ENCODE measurements around the gene PRKCA. TPM values are rescaled to one million over a fixed set of nuclear protein-coding genes. Genes with fewer than 3 reads are reported as not detected.

Gene PRKCA
- total and polyA plus RNA-seq, 9 of the 15 experiments (the other 6 are each of a cell fraction or from before 2014, with no cell fraction given), result 3.2 to 33.0 (median 17.8) TPM

GRCh38 chr17:66525338-66525737 is 222.9 kb downstream of the PRKCA start:
- POLR2A ChIA-PET, result no interaction called here
- Histone ChIP-seq H3K36me3 (ENCODE audit: control insufficient read depth, insufficient read depth, low read length) (no peaks in the 10 kb centered on the region; the same call in 2 of the 3 replicates), H3K27ac (ENCODE audit: extremely low read depth, low read depth, low read length) (no peak overlapping the region), H3K9ac (ENCODE audit: insufficient read depth in 1 of 2, low read depth in 2 of 2, low read length in 2 of 2) (no peak overlapping the region), H2AFZ (ENCODE audit: low read depth, low read length) (no peak overlapping the region), H3K79me2 (ENCODE audit: control insufficient read depth, insufficient read depth, low read length) (0 out of 3 replicates have a peak, but pooled peaks cover 4% of the 10 kb centered on the region), H3K27me3 (ENCODE audit: control insufficient read depth in 2 of 2, insufficient read depth in 2 of 2, low read length in 2 of 2) (no peaks in the 10 kb centered on the region), H3K4me3 (no peak overlapping the region), H4K20me1 (replicated peaks; ENCODE audit: control insufficient read depth, insufficient read depth, low read length) (no peaks in the 10 kb centered on the region), H3K9me1 (ENCODE audit: control insufficient read depth, insufficient read depth, low read length) (no peaks in the 10 kb centered on the region), H3K4me1 (replicated peaks in 1 of 2; ENCODE audit: control insufficient read depth in 2 of 2, insufficient read depth in 2 of 2, low read length in 2 of 2) (no peaks in the 10 kb centered on the region), H3K9me3 (replicated peaks; ENCODE audit: control insufficient read depth, insufficient read depth, low read depth, low read length) (no peaks in the 10 kb centered on the region), H3K4me2 (ENCODE audit: insufficient read depth, low read length) (no peak overlapping the region)
- no TSS peak for BruUV-seq (replicated peaks)
- CTCF ChIA-PET (ENCODE audit: low intra/inter-chr PET ratio), result no interaction called here
- intact Hi-C loops (cut with micrococcal nuclease), result no loop called here
- FAIRE-seq (no peak), DNase-seq (ENCODE audit: extremely low read depth in 1 of 4, low spot score in 3 of 4) (no peak), ATAC-seq (no peak)
- in situ Hi-C loops (cut with MboI), result no loop called here
- WGBS (ENCODE audit: insufficient coverage, low coverage, missing lambda C conversion rate), result 65% methylated on average over 4 of the region's 4 CpGs
- TF ChIP-seq ZNF766 (CRISPR knock-in tag; conservative IDR thresholded peaks at IDR 0.05), result no peak

GRCh38 chr17:66526827-66527226 is 224.4 kb downstream of the PRKCA start:
- POLR2A ChIA-PET, result no interaction called here
- H3K79me2 ChIP-seq (ENCODE audit: control insufficient read depth, insufficient read depth, low read length), result 0 out of 3 replicates have a peak, but pooled peaks cover 4% of the 10 kb centered on the region
- CTCF ChIA-PET (ENCODE audit: low intra/inter-chr PET ratio), result no interaction called here

More at GRCh38 chr17:66526827-66527226, 224.4 kb downstream of the PRKCA start:
- Histone ChIP-seq H3K27me3 (ENCODE audit: control insufficient read depth in 2 of 2, insufficient read depth in 2 of 2, low read length in 2 of 2) (no peaks in the 10 kb centered on the region), H3K4me2 (ENCODE audit: insufficient read depth, low read length) (no peak overlapping the region), H3K9me3 (replicated peaks; ENCODE audit: control insufficient read depth, insufficient read depth, low read depth, low read length) (no peaks in the 10 kb centered on the region), H3K9me1 (ENCODE audit: control insufficient read depth, insufficient read depth, low read length) (no peaks in the 10 kb centered on the region), H3K27ac (ENCODE audit: extremely low read depth, low read depth, low read length) (no peak overlapping the region), H3K4me1 (replicated peaks in 1 of 2; ENCODE audit: control insufficient read depth in 2 of 2, insufficient read depth in 2 of 2, low read length in 2 of 2) (no peaks in the 10 kb centered on the region; a peak in 1 of 5 replicates), H4K20me1 (replicated peaks; ENCODE audit: control insufficient read depth, insufficient read depth, low read length) (no peaks in the 10 kb centered on the region), H3K4me3 (no peak overlapping the region), H3K9ac (ENCODE audit: insufficient read depth in 1 of 2, low read depth in 2 of 2, low read length in 2 of 2) (no peak overlapping the region), H2AFZ (ENCODE audit: low read depth, low read length) (no peak overlapping the region), H3K36me3 (ENCODE audit: control insufficient read depth, insufficient read depth, low read length) (no peaks in the 10 kb centered on the region; the same call in 2 of the 3 replicates)
- no TSS peak for BruUV-seq (replicated peaks)
- TF ChIP-seq PURB (CRISPR knock-in tag; IDR thresholded peaks at IDR 0.05; ENCODE audit: low read depth), result no peak
- no peak for TF ChIP-seq MAFF (IDR thresholded peaks at IDR 0.05; ENCODE audit: low read length)
- no peak for TF ChIP-seq ZNF766 (CRISPR knock-in tag; conservative IDR thresholded peaks at IDR 0.05)
- WGBS (ENCODE audit: insufficient coverage, low coverage, missing lambda C conversion rate), result 87% methylated on average over 4 of the region's 4 CpGs
- ATAC-seq (no peak), DNase-seq (ENCODE audit: extremely low read depth in 1 of 4, low spot score in 3 of 4) (no peak), FAIRE-seq (no peak)
- intact Hi-C loops (cut with micrococcal nuclease), result no loop called here
- in situ Hi-C loops (cut with MboI), result no loop called here

Measured in K562 (cell line).